Neural cell (in vitro differentiated cells): ENCODE data around the gene UCP2.

Experiments used
- CTCF ChIP-seq: fragments of 450-650 bp; IDR thresholded peaks from 2 replicates; pipeline ENCODE4 v1.5.1; 2014; ENCODE audit warnings: antibody characterized with exemption, mild to moderate bottlenecking, moderate library complexity; ENCODE audit not compliant: poor library complexity, severe bottlenecking
- EP300 ChIP-seq: fragments of 450-650 bp; conservative IDR thresholded peaks from 2 replicates; pipeline ENCODE4 v1.6.1; 2014; ENCODE audit warnings: antibody characterized with exemption, mild to moderate bottlenecking, moderate library complexity; ENCODE audit not compliant: poor library complexity, severe bottlenecking
- POLR2AphosphoS5 ChIP-seq: IDR thresholded peaks from 2 replicates; pipeline ENCODE4 v1.6.1; 2012
- REST ChIP-seq: IDR thresholded peaks from 2 replicates; pipeline ENCODE4 v1.6.1; 2012; ENCODE audit warnings: borderline replicate concordance
- SMC3 ChIP-seq: fragments of 450-650 bp; conservative IDR thresholded peaks from 2 replicates; pipeline ENCODE4 v1.6.1; 2014; ENCODE audit warnings: antibody characterized with exemption, mild to moderate bottlenecking, moderate library complexity; ENCODE audit not compliant: poor library complexity

- no peak for TF ChIP-seq REST
- TF ChIP-seq EP300 = no peak
- no peak for TF ChIP-seq CTCF
- TF ChIP-seq SMC3 = no peak
- no peak for TF ChIP-seq POLR2AphosphoS5
Measured at GRCh38 chr11:73976451-73977151, 6.0 kb downstream of the UCP2 start.
